CD4-positive, alpha-beta T cell treated with Interleukin-4 for 1 hour (primary cell): ENCODE measurements around the gene NETO1.

Experiments
- DNase-seq, 2 donors: peaks; one replicate each; pipeline ENCODE4 v3.0.0-alpha.2; 2020 to 2022

NETO1 gene, protein sequence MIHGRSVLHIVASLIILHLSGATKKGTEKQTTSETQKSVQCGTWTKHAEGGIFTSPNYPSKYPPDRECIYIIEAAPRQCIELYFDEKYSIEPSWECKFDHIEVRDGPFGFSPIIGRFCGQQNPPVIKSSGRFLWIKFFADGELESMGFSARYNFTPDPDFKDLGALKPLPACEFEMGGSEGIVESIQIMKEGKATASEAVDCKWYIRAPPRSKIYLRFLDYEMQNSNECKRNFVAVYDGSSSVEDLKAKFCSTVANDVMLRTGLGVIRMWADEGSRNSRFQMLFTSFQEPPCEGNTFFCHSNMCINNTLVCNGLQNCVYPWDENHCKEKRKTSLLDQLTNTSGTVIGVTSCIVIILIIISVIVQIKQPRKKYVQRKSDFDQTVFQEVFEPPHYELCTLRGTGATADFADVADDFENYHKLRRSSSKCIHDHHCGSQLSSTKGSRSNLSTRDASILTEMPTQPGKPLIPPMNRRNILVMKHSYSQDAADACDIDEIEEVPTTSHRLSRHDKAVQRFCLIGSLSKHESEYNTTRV

DNA sequence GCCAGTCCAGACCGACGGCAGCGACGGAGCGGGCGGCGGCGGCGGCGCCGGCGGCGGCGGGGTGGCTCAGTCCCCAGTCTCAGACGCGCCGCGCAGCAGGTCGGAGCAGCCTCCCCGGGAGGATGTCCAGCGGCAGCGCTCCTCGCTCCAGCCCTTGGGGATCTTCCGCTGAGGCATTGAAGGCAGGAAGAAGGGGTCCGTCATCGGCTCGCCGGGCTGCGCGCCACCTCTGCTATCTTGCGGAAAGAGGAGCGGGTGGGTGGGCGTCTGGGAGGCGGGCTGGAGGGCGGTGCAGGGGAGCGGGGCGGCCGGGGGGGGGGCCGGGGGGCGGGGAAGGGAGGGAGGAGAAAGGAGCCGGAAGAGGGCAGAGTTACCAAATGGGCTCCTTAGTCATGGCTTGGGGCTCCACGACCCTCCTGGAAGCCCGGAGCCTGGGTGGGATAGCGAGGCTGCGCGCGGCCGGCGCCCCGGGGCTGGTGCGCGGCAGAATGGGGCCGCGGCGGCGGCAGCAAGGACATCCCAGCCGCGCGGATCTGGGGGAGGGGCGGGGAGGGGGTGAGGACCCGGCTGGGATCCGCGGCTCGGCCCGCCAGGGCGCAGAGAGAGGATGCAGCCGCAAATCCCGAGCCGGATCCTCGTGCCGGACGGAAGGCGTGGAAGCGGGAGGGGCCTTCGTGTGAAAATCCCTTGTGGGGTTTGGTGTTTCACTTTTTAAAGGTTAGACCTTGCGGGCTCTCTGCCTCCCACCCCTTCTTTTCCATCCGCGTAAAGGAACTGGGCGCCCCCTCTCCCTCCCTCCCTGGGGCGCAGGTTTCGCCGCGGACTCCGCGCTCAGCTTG, at the start of gene NETO1:
TSS of gene NETO1 (minus strand) at position 242 of the 839 bp plus-strand sequence. CDS start 696 bp downstream, outside the sequence.
- no peak for DNase-seq

DNA sequence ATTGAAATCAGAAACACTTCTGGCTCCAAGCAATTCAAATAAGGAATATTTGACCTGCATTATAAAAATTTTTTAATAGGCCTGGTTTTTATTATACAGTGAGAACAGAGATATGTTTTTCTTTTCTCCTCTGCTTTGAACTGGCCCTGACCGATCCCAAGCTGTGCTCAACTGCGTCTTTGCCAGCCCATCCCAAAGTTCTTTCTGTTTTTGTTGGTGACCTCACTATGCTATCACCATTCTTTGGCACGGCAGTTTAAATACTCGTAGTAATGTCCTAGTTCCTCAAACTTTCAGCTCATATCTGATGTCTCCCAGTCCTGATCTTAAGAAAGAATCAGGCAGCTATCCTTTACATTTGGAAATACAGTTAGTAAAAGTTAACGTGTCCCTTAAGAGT, 42.3 kb upstream of the NETO1 start:
- DNase-seq, result no peak

DNA sequence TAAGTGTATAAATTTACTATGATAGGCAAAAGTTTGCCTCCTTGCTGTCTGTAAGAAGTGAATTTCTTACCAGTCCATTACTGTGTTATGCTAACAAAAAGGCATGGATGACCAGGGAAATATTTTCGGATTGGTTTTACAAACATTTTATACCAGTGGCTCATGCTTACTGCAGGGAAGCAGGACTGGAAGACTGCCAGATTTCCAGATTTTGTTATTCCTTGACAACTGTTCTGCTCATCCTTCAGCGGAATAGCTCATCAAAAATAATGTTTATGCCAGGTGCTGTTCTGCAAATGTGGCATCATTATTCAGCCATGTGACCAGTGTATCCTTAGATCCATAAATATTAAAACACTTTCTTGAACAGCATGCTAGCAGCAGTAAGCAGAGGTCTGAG, 40.4 kb upstream of the NETO1 start:
- DNase-seq, result no peak

DNA sequence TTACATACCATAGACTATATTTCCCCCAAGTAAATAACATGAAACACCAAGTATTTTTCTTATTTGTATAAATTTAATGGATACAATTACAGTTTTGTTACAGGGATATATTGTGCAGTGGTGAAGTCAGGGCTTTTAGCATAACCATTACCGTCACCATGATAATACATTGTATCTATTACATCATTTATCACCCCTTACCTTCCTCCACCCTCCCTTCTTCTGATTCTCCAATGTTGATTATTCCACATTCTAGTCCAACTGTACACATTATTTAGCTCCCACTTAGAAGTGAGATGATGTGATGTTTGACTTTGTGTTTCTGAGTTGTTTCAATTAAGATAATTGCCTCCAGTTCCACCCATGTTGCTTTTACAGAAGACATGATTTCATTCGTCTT, 35.2 kb upstream of the NETO1 start:
- DNase-seq, result no peak

DNA sequence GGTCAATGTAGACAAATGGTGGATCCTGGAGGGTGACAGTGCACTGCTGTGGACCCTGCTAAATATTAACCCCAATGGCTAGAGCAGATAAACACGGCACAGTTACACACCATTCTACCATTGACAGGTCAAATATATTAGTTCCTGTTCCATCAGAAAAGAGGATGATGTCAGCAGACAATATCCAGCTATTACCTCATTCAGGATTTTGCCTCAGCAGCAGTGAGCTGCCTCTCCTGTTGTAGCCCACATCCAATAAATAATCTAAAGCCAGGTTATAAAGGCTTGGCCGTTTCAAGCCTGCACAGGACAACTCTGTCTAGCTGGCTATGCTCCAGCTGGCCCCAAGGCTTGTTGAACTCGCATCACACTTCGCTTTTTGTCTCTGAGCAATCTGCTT, 31.6 kb upstream of the NETO1 start:
- no peak for DNase-seq

DNA sequence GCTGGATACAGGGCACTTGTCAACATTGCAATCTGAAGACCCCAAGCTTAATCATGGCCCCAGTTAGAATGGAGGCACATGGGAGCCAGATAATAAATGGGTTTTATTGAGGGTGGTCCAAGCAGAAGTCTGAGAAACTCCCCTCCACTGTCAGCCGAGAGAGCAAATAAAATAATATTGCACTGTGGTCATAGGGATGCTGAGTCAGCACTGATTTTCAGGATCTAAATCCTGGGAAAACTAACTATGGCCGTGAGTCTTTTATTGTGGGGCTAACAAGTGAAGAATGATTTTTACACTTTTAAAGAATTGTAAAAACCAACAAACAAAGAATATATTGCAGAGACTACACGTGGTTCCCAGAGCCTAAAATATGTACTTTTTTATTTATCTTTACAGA, 31.1 kb upstream of the NETO1 start:
- no peak for DNase-seq

DNA sequence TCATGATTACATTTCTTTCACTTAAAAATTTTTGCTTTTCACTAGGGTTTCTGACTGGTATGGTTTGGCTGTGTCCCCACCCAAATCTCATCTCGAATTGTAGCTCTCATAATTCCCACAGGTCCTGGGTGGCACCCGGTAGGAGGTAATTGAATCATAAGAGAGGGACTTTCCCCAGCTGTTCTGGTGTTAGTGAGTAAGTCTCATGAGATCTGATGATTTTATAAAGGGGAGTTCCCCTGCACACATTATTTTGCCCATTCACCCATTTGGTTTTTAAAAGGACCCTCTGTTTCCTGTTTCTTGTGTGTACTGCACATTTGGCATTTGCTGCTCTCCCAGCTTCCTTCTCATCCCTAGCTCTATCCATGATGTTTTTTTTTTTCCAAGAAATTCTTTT, 27.8 kb upstream of the NETO1 start:
- peak in 1 of 2 donors; percentile 13 for DNase-seq

DNA sequence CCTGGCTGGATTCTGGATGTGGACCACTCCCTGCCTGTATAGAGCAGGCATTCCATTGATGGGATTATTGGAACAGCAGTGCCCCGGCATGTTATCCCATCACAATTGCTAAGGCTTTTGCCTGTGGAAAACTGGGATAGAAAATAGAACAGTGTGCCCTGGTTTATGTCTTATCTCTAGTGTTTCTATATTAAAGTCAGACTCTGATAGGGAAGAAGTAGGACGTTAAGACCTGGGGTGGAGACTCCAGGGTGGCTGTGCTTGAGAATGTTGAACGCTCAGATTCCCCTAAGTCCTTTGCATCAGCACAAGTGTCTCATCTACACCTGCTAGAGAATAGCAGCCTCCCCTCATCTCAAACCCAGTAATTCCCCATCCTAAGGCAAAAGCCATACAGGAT, 10.8 kb upstream of the NETO1 start:
- no peak for DNase-seq

DNA sequence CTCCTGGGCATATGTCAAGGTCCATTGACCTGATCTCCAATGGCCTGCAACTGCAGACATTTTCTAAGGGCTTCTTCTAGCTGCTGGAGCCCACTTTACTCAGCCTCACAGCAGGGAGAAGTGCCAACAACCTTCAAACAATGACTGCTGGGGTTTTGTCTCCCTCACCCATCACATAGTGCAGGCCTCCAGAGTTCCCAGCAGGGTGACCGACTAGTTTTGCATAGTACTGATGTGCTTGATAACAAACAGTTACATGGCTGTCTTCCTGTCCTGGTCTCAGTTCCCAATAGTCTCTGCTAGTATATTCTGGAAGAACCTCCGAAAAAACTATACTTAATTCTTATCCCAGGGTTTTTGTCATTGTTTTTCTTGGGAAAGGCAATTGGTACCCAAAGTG, 10.4 kb upstream of the NETO1 start:
- no peak for DNase-seq

DNA sequence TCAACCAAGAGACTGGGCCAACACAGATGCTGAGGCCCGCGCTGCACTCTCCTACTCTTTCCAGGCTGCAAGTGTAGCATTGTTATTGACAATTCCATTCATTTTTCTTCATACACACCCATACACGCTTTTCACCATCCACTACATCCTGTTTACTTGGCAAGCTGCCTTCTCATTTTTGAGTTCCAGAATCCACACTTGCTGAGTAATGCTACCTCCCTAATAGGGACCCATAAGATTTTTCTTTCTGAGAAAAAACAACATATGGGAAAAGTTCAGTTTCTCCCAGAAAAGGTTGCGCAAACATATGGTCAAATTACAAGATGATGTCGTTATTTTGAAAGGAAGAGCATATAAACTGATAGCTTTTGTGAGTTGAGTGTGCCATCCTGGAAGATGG, 3.3 kb upstream of the NETO1 start:
- no peak for DNase-seq

DNA sequence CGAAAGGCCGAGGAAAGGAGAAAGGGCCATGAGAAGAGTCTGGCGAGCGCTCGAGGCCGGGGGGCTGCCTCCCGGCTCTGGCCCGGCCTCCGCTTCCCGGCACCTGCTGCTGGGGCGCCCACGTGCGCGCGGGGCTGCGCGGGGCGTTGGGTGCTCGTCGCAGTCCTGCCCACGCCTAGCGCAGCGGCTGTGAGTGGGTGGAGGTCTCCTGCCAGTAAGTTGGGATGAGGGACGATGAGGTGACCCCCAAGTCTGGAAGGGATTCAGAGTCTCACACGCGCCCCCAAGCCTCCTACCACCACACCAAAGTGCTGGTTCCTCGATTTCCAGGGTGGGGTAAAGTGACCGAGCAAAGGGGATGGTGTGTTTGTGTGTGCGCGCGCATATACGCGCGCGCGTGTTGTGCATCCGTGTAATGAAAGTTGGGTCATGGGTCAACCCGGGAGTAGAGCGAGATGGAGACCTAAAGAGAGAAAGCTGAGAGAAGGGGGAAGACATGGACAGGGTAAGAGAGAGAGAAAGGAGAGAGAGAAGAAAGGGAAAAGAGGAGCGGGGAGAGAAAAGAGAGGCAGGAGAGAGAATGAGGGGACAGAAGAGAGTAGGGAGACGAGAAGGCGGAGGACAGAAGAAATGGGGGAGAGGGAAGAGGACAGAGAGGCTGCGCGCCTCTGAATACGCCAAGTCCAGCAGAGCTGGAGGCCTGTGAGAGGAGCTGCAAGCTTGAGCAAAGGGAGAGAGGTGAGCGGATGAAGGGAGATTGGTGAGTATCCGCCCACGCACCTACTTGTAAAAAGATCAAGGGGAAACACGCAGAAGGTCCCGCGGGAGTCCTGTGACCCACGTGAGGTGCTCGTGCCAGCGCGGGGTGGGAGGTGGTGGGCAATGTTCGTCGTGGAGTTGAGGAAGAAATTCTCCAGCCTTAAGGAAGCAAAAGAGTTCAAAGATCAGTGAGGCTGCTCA, 1.7 kb upstream of the NETO1 start:
- peak in 1 of 2 donors; percentile 37 for DNase-seq

DNA sequence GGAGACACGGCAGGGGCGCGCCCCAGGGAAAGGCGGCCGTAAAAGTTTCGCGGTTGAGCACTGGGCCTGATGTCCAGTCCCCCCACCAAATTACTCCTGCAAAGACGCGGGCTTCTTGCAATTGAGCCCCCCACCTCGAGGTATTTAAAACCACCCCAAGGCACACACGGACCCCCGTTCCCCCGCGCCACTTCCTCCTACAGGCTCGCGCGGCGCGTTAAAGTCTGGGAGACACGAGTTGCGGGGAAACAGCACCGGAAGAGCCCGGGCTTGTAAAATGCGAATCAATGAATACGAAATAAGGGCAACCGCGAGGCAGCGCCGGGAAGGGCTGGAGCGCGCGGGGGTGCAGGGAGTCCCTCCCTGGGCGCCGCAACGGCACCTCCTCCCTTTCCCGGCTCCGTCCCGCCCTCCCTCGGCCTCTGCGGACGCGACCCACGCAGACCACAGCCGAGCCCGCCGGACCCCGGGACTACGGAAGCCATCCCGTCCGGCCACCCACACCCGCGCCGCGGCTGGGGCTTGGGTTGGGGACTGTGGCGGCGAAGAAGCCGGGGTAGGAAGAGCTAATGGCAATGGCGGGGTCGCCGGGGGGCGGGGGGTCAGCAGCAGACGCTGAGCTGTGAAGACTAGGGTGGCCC, 918 bp upstream of the NETO1 start:
- no peak for DNase-seq

DNA sequence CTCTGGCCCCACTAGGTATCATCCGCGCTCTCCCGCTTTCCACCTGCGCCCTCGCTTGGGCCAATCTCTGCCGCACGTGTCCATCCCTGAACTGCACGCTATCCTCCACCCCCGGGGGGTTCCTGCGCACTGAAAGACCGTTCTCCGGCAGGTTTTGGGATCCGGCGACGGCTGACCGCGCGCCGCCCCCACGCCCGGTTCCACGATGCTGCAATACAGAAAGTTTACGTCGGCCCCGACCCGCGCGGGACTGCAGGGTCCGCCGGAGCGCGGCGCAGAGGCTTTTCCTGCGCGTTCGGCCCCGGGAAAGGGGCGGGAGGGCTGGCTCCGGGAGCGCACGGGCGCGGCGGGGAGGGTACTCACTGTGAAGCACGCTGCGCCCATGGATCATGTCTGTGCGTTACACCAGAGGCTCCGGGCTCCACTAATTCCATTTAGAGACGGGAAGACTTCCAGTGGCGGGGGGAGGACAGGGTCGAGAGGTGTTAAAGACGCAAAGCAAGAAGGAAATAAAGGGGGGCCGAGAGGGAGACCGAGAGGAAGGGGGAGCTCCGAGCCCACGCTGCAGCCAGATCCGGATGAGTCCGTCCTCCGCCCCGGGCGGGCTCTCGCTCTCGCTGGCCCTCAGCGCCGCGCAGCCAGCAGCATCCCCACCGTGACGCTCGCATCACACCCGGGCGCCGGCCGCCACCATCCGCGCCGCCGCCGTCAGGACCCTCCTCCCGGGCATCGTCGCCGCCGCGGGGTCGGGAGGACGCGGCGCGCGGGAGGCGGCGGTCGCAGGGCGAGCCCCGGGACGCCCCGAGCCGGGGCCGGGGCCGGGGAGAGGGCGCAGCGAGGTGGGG, 664 bp downstream of the NETO1 start:
- DNase-seq, result no peak

DNA sequence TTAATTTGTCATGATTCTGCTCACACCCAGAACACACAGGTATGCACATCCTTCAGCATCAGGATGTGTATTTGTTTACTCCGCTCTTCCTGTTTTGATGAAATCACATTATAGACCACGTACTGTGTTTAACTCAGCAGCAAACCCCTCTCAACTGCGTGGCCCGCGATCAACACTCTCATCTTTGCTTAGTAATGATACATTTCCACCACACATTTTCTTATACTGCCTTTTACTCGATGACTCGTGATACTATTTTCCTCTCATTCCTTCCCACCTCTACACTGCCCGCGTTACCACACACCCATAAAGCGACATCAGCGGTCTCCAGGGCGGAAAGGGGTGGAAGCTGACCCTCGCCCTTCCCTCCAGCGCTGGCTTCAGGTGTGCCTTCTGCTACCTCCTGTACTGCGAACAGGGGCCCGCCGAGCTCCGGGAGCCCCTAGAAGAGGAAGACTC, 1.3 kb downstream of the NETO1 start:
- no peak for DNase-seq

DNA sequence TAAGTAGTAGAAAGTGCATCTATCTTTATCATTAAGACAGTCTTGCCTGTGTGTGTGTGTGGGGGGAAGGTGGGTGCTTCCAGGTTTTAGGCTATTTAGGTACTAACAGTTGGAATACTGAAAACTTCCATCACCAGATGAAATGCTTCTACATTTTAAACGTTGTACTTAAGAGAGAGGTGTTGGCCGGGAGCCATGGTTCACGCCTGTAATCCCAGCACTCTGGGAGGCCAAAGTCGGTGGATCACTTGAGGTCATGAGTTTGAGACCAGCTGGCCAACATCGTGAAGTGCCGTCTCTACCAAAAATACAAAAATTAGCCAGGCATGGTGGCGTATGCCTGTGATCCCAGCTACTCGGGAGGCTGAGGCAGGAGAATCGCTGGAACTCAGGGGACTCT, 4.0 kb downstream of the NETO1 start:
- DNase-seq, result no peak

DNA sequence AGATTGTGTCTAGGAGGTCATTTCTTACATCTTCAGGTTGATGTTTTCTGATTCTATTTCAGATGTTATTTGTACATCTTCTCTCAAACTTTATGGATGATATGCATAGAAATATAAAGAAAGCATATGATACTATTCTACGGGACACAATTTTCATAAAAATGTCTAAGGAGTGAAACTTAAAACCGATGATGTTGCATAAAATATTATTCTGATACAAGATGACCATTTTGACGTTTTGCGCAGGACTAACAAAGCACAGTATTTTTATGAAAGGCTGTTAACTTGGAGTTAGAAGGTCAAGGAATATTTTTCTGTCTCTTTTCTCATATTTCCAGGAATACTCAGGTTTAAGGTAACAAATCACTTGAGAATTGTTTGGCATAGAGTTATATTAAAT, 8.7 kb downstream of the NETO1 start:
- DNase-seq, result no peak

DNA sequence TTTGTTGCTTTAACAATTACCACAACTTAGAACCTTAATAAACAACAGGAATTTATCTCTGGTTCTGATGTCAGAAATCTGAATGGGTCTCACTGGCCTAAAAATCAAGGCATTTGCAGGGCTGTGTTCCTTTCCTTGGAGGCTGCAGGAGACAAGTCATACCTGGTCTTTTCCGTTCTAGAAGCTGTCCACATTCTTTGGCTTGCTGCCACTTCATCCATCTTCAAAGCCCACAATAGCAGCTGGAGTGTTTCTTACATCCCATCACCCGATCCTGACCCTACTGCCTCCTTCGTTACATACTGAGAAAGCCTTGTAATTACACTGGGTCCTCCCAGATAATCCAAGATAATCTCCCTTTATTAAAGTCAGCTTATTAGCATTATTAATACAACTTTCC, 18.1 kb downstream of the NETO1 start:
- no peak for DNase-seq

DNA sequence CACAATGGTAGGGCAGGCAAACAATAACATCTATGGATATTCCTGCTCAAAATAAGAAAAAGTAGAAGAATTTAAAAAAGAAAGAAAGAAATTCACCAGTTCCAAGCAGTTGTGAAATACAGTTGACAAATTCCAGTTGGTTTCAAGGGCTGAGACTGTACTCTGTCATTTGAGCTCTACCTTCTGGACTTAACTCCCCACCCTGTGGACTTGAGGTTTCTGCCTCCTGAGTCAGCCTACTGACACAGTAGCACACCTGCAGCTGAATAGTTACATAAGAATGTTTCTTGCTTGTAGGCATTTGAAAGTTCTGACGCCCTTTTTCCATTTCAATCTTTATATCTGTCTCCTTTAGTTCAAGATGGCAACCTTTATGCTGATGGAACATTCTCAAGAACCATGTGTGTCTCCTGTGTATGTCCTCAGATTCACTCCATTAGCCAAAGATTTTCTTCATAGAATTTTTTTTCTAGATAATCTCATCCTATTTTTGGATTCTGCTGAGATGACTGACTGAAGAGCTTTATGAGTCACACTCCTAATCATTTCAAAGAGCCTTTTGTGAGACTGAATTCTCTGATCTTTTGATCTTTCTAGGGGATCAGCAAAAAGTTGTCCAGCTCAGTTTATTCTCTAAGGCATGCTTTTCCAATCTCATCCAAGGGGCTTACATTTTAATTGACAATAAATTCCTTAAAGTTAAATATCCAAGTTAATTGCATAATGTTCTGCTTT, 19.1 kb downstream of the NETO1 start:
- no peak for DNase-seq

DNA sequence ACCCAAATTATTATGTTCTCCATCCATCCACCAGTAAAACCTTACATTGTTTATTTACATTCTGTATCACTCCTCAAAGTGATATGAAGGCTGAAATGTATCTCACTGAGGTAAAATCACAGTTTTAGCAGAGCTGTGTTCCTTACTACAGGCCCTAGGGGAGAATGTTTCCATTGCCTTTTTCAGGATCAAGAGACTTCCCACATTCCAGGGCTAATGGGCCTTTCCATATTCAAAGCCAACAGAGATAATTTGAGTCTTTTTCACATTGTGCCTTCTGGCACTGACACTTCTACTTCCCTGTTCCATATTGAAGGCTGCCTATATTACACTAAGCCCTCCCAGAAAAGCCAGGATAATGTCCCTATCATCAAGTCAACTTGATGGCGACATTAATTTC, 20.0 kb downstream of the NETO1 start:
- DNase-seq, result no peak
